EH (cell line): ENCODE data around the gene PLEKHB2.
"Not testable (repeated sequence)": the region's sequence is repeated elsewhere in the genome, so short reads cannot be mapped to it uniquely, and the experiment has no call there.

ENCODE experiments used
- DNase-seq: peaks from one replicate; pipeline ENCODE4 v3.0.0-alpha.2; 2015; ENCODE audit warnings: low read depth

Gene PLEKHB2

GRCh38 chr2:131093696-131094462 is 11.3 kb upstream of the PLEKHB2 start:
- peak; percentile 78 for DNase-seq

- DNase-seq: peak; percentile 10
Measured at GRCh38 chr2:131094463-131095281, 10.5 kb upstream of the PLEKHB2 start.

- DNase-seq: no peak
Measured at GRCh38 chr2:131103165-131103564, 2.0 kb upstream of the PLEKHB2 start.

GRCh38 chr2:131104487-131105155 is 515 bp upstream of the PLEKHB2 start:
- peak; percentile 80 for DNase-seq

GRCh38 chr2:131105950-131106801 is 1.0 kb downstream of the PLEKHB2 start:
- DNase-seq: peak; percentile 69

GRCh38 chr2:131112529-131112928 is 7.4 kb downstream of the PLEKHB2 start:
- peak; percentile 11 for DNase-seq

GRCh38 chr2:131113566-131114227 is 8.6 kb downstream of the PLEKHB2 start:
- no peak for DNase-seq

GRCh38 chr2:131114950-131115349 is 9.8 kb downstream of the PLEKHB2 start:
- not testable (repeated sequence) for DNase-seq

GRCh38 chr2:131115752-131116151 is 10.6 kb downstream of the PLEKHB2 start:
- DNase-seq: no peak

- no peak for DNase-seq
Measured at GRCh38 chr2:131120815-131121317, 15.7 kb downstream of the PLEKHB2 start.

GRCh38 chr2:131121464-131121863 is 16.3 kb downstream of the PLEKHB2 start:
- DNase-seq: peak; percentile 13

GRCh38 chr2:131122496-131122895 is 17.4 kb downstream of the PLEKHB2 start:
- DNase-seq: no peak

- DNase-seq: no peak
Measured at GRCh38 chr2:131123192-131123591, 18.1 kb downstream of the PLEKHB2 start.

- no peak for DNase-seq
Measured at GRCh38 chr2:131125195-131125757, 20.1 kb downstream of the PLEKHB2 start.

- DNase-seq: no peak
Measured at GRCh38 chr2:131126436-131126835, 21.3 kb downstream of the PLEKHB2 start.

- no peak for DNase-seq
Measured at GRCh38 chr2:131127076-131127475, 21.9 kb downstream of the PLEKHB2 start.

- DNase-seq: no peak
Measured at GRCh38 chr2:131127981-131128380, 22.8 kb downstream of the PLEKHB2 start.

- no peak for DNase-seq
Measured at GRCh38 chr2:131130298-131130596, 25.1 kb downstream of the PLEKHB2 start.

GRCh38 chr2:131132729-131133128 is 27.6 kb downstream of the PLEKHB2 start:
- DNase-seq: no peak

- DNase-seq: no peak
Measured at GRCh38 chr2:131140581-131140980, 35.4 kb downstream of the PLEKHB2 start.

GRCh38 chr2:131142849-131143248 is 37.7 kb downstream of the PLEKHB2 start:
- DNase-seq: no peak
